D721Med (cell line): Measurements from ENCODE around the gene SGCG.
A peak's percentile ranks its signal among the peaks of the same experiment; 100 is the strongest.

Source experiments
- DNase-seq: peaks from one replicate; pipeline ENCODE4 v3.0.0; 2011; ENCODE audit warnings: low spot score; ENCODE audit not compliant: insufficient read length
- FAIRE-seq: peaks from 2 replicates; lab custom pipeline; 2011; peaks lifted over from hg19 to GRCh38; lab: Jason Lieb, UNC
- CTCF ChIP-seq: IDR thresholded peaks from 2 replicates; pipeline ENCODE4 v1.5.1; 2012; ENCODE audit warnings: mild to moderate bottlenecking, control low read depth; ENCODE audit not compliant: insufficient read depth; ENCODE audit errors: missing control alignments

The SGCG gene

GRCh38 chr13:23146811-23147625 lies 33.8 kb upstream of the SGCG start:
- FAIRE-seq (no peak), DNase-seq (no peak)
- TF ChIP-seq CTCF: no peak

GRCh38 chr13:23147827-23148226 lies 33.0 kb upstream of the SGCG start:
- no peak for DNase-seq
- FAIRE-seq: no peak
- no peak for TF ChIP-seq CTCF

- TF ChIP-seq CTCF: no peak
- no peak for FAIRE-seq
- DNase-seq: no peak
These were observed 23.0 kb upstream of the SGCG start for GRCh38 chr13:23157781-23158180.

- no peak for FAIRE-seq
- peak; percentile 45 for DNase-seq
- peak; percentile 33 for TF ChIP-seq CTCF
These were observed 21.5 kb upstream of the SGCG start for GRCh38 chr13:23159205-23159759.

- TF ChIP-seq CTCF: no peak
- no peak for FAIRE-seq
- no peak for DNase-seq
These were observed 20.8 kb upstream of the SGCG start for GRCh38 chr13:23159760-23160637.

- FAIRE-seq: no peak
- no peak for DNase-seq
- TF ChIP-seq CTCF: no peak
These were observed 19.9 kb upstream of the SGCG start for GRCh38 chr13:23160638-23161480.
